Endothelial cell of umbilical vein (primary cell): ENCODE data around the gene GJA10.

Experiments used
- CTCF ChIP-seq, 2 donors: IDR thresholded peaks; 1 replicate in 1 of 2; 2 replicates in 1 of 2; pipeline ENCODE4 v1.5.1; 2011; ENCODE audit warnings: low read length in 2 of 2, mild to moderate bottlenecking in 2 of 2, moderate library complexity in 2 of 2, control low read depth in 1 of 2, inconsistent platforms in 1 of 2, low read depth in 1 of 2; ENCODE audit not compliant: insufficient read depth in 1 of 2; ENCODE audit errors: extremely low read depth in 1 of 2
- EZH2 ChIP-seq: IDR thresholded peaks from 2 replicates; pipeline ENCODE4 v1.6.1; 2012; ENCODE audit warnings: borderline replicate concordance, low read depth, mild to moderate bottlenecking, moderate library complexity, low read length, inconsistent platforms; ENCODE audit not compliant: severe bottlenecking
- FOS ChIP-seq: IDR thresholded peaks from 2 replicates; pipeline ENCODE4 v1.6.1; 2011; ENCODE audit warnings: mild to moderate bottlenecking, low read length, moderate library complexity, borderline replicate concordance; ENCODE audit not compliant: insufficient read depth
- JUN ChIP-seq: IDR thresholded peaks from 2 replicates; pipeline ENCODE4 v1.6.1; 2011; ENCODE audit warnings: borderline replicate concordance, low read depth; ENCODE audit not compliant: insufficient read length, insufficient read depth
- POLR2A ChIP-seq: IDR thresholded peaks from 2 replicates; pipeline ENCODE4 v1.6.1; 2012; ENCODE audit warnings: low read depth, mild to moderate bottlenecking, control low read depth, low read length
- POLR2AphosphoS5 ChIP-seq: IDR thresholded peaks from 2 replicates; pipeline ENCODE4 v1.6.1; 2012; ENCODE audit warnings: low read depth, mild to moderate bottlenecking, control low read depth, low read length, moderate library complexity; ENCODE audit not compliant: insufficient read depth
- TF ChIP-seq, protein P1 (sequence below): IDR thresholded peaks from 2 replicates; pipeline ENCODE4 v1.6.1; 2011; ENCODE audit not compliant: insufficient read depth, insufficient read length

GRCh38 chr6:89895276-89895874 lies 1.1 kb downstream of the GJA10 start:
- TF ChIP-seq POLR2A: no peak
- TF ChIP-seq CTCF (IDR thresholded peaks at IDR 0.05; ENCODE audit: extremely low read depth in 1 of 2, insufficient read depth in 1 of 2, low read depth in 1 of 2, low read length in 2 of 2): no peak
- TF ChIP-seq POLR2AphosphoS5: no peak
- no peak for TF ChIP-seq EZH2
- TF ChIP-seq, protein P1, sequence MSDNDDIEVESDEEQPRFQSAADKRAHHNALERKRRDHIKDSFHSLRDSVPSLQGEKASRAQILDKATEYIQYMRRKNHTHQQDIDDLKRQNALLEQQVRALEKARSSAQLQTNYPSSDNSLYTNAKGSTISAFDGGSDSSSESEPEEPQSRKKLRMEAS: no peak
- TF ChIP-seq FOS: no peak
- no peak for TF ChIP-seq JUN
